OCI-M2 (cell line): ENCODE results near the gene MAFF.
"Not testable (repeated sequence)": the region's sequence is repeated elsewhere in the genome, so short reads cannot be mapped to it uniquely, and the experiment has no call there.

Experiments
- DNase-seq: peaks from one replicate; lab custom pipeline; 2025; ENCODE audit not compliant: unreplicated experiment; lab: John Stamatoyannopoulos, UW

MAFF gene

GRCh38 chr22:38221908-38222796 is 20.4 kb downstream of the MAFF start:
- DNase-seq: no peak

- DNase-seq: no peak
Measured at GRCh38 chr22:38222797-38223119, 21.0 kb downstream of the MAFF start.

- DNase-seq: no peak
Measured at GRCh38 chr22:38223289-38223960, 21.6 kb downstream of the MAFF start.

GRCh38 chr22:38226853-38227649 is 25.3 kb downstream of the MAFF start:
- no peak for DNase-seq

- no peak for DNase-seq
Measured at GRCh38 chr22:38228326-38228872, 26.6 kb downstream of the MAFF start.

GRCh38 chr22:38228873-38229740 is 27.3 kb downstream of the MAFF start:
- no peak for DNase-seq

GRCh38 chr22:38230108-38230825 is 28.5 kb downstream of the MAFF start:
- no peak for DNase-seq

GRCh38 chr22:38230916-38231315 is 29.1 kb downstream of the MAFF start:
- DNase-seq: no peak

GRCh38 chr22:38232196-38232595 is 30.4 kb downstream of the MAFF start:
- DNase-seq: no peak

- no peak for DNase-seq
Measured at GRCh38 chr22:38233427-38233826, 31.6 kb downstream of the MAFF start.

- not testable (repeated sequence) for DNase-seq
Measured at GRCh38 chr22:38233856-38234255, 32.1 kb downstream of the MAFF start.

- no peak for DNase-seq
Measured at GRCh38 chr22:38235240-38235850, 33.6 kb downstream of the MAFF start.

- DNase-seq: no peak
Measured at GRCh38 chr22:38236786-38237185, 35.0 kb downstream of the MAFF start.

GRCh38 chr22:38238519-38239071 is 36.8 kb downstream of the MAFF start:
- no peak for DNase-seq

- no peak for DNase-seq
Measured at GRCh38 chr22:38239101-38239761, 37.4 kb downstream of the MAFF start.

- DNase-seq: no peak
Measured at GRCh38 chr22:38240734-38241252, 39.0 kb downstream of the MAFF start.

GRCh38 chr22:38243007-38243765 is 41.4 kb downstream of the MAFF start:
- DNase-seq: no peak

GRCh38 chr22:38244106-38244505 is 42.3 kb downstream of the MAFF start:
- DNase-seq: no peak
